Progenitor cell of endocrine pancreas (in vitro differentiated cells): Measurements from ENCODE around the gene EGF. TPM values are rescaled to one million over a fixed set of nuclear protein-coding genes. Genes with fewer than 3 reads are reported as not detected.

Experiments
- DNase-seq: peaks from one replicate; pipeline ENCODE4 v3.0.0; 2021; ENCODE audit warnings: low spot score; ENCODE audit not compliant: unreplicated experiment
- H3K27ac Mint-ChIP-seq: 2 replicates; pipeline ENCODE4 v1.8.0; 2021; ENCODE audit warnings: mild to moderate bottlenecking, moderate library complexity, mixed read lengths
- H3K27me3 Mint-ChIP-seq: 2 replicates; pipeline ENCODE4 v1.8.0; 2021; ENCODE audit warnings: mixed read lengths
- H3K36me3 Mint-ChIP-seq: 2 replicates; pipeline ENCODE4 v1.8.0; 2022; ENCODE audit warnings: mixed read lengths; ENCODE audit not compliant: insufficient read depth
- H3K4me1 Mint-ChIP-seq: 2 replicates; pipeline ENCODE4 v1.8.0; 2021; ENCODE audit warnings: low read depth, mixed read lengths
- H3K4me3 Mint-ChIP-seq: 2 replicates; pipeline ENCODE4 v1.8.0; 2021; ENCODE audit warnings: low read depth, mild to moderate bottlenecking, moderate library complexity, mixed read lengths
- H3K9me3 Mint-ChIP-seq: 2 replicates; pipeline ENCODE4 v1.8.0; 2021; ENCODE audit warnings: low read depth, mixed read lengths
- CTCF ChIP-seq: fragments of 200-600 bp; sonication (generic); IDR thresholded peaks from one replicate; pipeline ENCODE4 v1.5.0; 2021; ENCODE audit warnings: antibody characterized with exemption, mild to moderate bottlenecking; ENCODE audit not compliant: unreplicated experiment
- total RNA-seq: library from RNA; stranded (reverse); gene quantifications from 2 replicates; pipeline ENCODE4 v1.2.1, GENCODE V29; 2021

Gene EGF
- total RNA-seq, 1 donor from 2014 or later, result 0.36 TPM

- DNase-seq, result no peak
- no peak overlapping the region for H3K27ac Mint-ChIP-seq
- TF ChIP-seq CTCF, result no peak
- H3K4me1 Mint-ChIP-seq, result peaks cover 15% of the 10 kb centered on the region
- no peaks in the 10 kb centered on the region for H3K27me3 Mint-ChIP-seq
- no peaks in the 10 kb centered on the region for H3K36me3 Mint-ChIP-seq
- no peak overlapping the region for H3K4me3 Mint-ChIP-seq
- H3K9me3 Mint-ChIP-seq, result no peaks in the 10 kb centered on the region
These were observed 67.4 kb downstream of the EGF start for GRCh38 chr4:109979920-109980717.

GRCh38 chr4:109981936-109982335 lies 69.3 kb downstream of the EGF start:
- no peaks in the 10 kb centered on the region for H3K27me3 Mint-ChIP-seq
- TF ChIP-seq CTCF, result no peak
- no peaks in the 10 kb centered on the region for H3K36me3 Mint-ChIP-seq
- no peak overlapping the region for H3K4me3 Mint-ChIP-seq
- no peak for DNase-seq
- H3K4me1 Mint-ChIP-seq, result peaks cover 15% of the 10 kb centered on the region
- no peak overlapping the region for H3K27ac Mint-ChIP-seq
- no peaks in the 10 kb centered on the region for H3K9me3 Mint-ChIP-seq

GRCh38 chr4:109982521-109982920 lies 69.8 kb downstream of the EGF start:
- no peak for TF ChIP-seq CTCF
- Mint-ChIP-seq H3K27ac (no peak overlapping the region), H3K27me3 (no peaks in the 10 kb centered on the region), H3K9me3 (no peaks in the 10 kb centered on the region), H3K4me3 (no peak overlapping the region), H3K4me1 (peaks cover 15% of the 10 kb centered on the region), H3K36me3 (no peaks in the 10 kb centered on the region)
- DNase-seq, result no peak

DNA sequence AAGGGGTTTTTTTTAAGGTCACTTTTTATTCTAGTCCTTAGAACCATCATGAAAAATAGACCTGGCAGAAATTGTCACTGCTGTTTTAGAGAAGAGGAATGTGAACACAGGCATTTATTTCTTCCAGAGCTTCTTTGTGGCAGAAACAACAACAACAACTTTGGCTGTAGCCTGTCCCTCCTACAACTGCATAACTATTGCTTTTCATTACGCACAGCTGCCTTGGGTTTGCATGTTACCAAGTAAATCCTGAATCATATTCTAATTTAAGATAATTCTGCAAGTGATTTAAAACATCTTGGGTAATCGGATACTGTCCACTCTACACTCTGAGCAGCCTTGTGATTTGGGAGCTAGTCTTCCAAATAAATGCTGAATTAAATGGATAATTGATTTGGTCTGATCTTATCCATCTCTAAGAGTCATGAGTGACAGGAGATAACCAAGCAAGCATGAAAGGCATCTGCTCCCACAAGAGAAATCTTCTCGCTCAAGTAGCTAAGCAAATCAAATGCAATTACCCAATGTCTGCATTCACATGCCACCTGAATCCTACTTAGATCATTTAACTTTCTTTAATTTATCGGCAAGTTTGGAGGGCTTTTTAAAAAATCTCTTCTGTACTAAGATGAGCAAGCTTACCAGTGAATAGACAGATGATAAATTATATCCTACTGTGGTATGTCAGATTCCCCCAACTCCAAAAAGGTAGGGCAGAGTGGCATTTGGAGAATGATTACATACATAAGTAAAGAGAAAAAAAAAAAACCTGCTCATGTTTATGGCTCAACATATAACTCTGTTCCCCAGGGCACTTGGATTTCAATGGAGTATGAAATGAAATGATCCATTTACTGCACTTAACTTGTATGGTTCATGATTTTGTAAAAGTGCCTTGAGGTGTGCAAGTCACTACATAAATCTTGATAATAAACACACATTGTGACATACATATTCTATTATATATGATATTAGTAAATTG lies 73.6 kb downstream of the EGF start:
- Mint-ChIP-seq H3K9me3 (no peaks in the 10 kb centered on the region), H3K36me3 (no peaks in the 10 kb centered on the region), H3K4me3 (no peak overlapping the region), H3K27ac (no peak overlapping the region), H3K27me3 (no peaks in the 10 kb centered on the region), H3K4me1 (peaks cover 2% of the 10 kb centered on the region)
- no peak for TF ChIP-seq CTCF
- DNase-seq, result no peak

- no peak overlapping the region for H3K27ac Mint-ChIP-seq
- DNase-seq, result no peak
- no peaks in the 10 kb centered on the region for H3K9me3 Mint-ChIP-seq
- no peak for TF ChIP-seq CTCF
- no peak overlapping the region for H3K4me3 Mint-ChIP-seq
- no peaks in the 10 kb centered on the region for H3K36me3 Mint-ChIP-seq
- no peaks in the 10 kb centered on the region for H3K27me3 Mint-ChIP-seq
- peaks cover 2% of the 10 kb centered on the region for H3K4me1 Mint-ChIP-seq
These were observed 76.4 kb downstream of the EGF start for GRCh38 chr4:109989044-109989443.
